Activated T-helper 9 cell treated with anti-CD3 and anti-CD28 coated beads, Interleukin-2, amount 50 U/mL, for 16 hours (primary cell): Measurements from ENCODE around the gene CHRM3.
"Not testable (repeated sequence)": the region's sequence is repeated elsewhere in the genome, so short reads cannot be mapped to it uniquely, and the experiment has no call there.

Source experiments
- DNase-seq: peaks from one replicate; pipeline ENCODE4 v3.0.0-alpha.2; 2020; ENCODE audit warnings: low read depth

Gene CHRM3

GRCh38 chr1:239386453-239387303, at the start of gene CHRM3:
Gene CHRM3, plus strand, starts transcription at chr1:239386568. Its CDS starts 520,884 bp downstream, at chr1:239907452.
- no peak for DNase-seq

- DNase-seq = no peak
Measured at GRCh38 chr1:239337799-239338430, 48.5 kb upstream of the CHRM3 start.

GRCh38 chr1:239347776-239348175, 38.6 kb upstream of the CHRM3 start:
- no peak for DNase-seq

DNA sequence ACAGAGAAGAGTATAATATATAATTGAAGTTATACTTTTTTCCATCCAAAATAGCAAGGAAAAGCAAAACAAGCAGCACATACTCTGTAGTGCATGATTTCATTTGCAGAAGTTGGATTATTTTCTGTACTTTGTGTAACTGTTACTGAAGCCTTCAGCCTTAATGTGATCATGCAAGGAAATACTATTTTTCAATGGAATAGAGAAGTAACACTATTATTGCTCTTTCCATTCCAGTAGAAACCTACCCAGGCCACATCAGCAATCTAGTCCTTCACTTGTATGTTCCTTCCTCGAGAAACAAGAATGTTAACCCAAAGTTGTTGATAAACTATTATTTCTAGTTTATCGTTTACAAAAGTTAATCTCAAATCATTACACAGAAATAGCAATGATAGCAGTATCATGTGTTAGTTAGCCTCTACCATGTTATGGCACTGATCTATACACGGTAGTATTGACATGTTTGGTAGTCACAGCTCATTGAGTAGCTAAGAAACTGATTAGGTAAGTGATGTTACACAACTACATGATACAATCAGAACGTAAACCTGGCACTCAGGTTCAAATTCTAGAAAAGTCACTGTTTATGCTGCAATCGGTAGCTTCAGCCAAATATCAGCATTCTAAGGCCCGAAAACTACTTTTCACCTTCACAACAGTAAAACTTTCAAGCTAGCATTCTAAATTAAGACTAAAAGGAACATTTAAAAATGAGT, 37.6 kb upstream of the CHRM3 start:
- DNase-seq = no peak

DNA sequence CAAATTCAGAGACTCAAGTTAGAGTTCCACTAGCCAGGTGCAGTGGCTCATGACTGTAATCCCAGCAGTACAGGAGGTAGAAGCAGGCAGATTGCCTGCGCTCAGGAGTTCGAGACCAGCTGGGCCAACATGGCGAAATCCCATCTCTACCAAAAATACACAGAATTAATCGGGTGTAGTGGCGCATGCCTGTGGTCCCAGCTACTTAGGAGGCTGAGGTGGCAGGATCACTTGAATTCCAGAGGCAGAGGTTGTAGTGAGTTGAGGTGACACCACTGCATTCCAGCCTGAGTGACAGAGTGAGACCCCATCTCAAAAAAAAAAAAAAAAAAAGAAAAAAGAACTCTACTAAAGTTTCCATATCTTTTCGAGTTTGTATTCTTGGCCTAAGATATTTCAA, 36.7 kb upstream of the CHRM3 start:
- no peak for DNase-seq

DNA sequence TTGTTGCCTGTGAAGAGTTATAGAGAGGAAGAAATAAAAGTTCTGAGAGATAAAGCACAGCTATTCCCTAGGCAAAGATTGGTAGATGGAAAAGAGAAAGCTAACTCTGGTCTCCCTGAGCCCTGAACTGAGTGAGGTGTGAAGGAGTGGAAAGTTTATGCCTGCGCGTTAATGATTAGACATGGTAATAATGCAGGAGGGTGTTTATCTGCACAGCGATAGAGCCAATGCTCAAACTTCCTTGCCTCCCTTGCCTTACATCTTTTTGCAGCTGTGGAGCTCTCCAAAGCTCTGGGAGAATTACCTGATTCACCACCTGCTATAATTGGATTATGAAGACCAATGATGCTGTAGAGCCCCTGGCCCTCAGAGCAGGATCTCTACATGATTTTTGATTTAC, 32.8 kb upstream of the CHRM3 start:
- DNase-seq = no peak

DNA sequence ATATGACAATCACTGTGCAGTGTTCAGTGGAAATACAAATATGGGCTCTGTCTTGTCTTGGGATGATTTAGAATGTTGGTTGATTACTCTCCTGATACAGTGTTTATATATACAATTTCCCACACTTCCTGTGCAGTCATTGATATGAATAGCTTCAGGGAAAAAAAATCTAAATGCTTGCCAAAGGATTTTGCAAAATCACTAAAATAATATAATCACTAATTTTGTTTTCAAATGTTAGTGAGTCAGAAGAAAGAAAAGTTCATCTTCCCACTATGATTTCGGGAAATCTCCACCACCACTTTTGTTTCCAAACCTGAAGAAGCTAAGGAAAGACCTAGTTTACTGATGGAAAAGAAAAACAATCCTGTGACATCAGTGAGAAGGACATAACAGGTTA, 32.1 kb upstream of the CHRM3 start:
- DNase-seq = no peak

GRCh38 chr1:239357867-239358266, 28.5 kb upstream of the CHRM3 start:
- DNase-seq = no peak

DNA sequence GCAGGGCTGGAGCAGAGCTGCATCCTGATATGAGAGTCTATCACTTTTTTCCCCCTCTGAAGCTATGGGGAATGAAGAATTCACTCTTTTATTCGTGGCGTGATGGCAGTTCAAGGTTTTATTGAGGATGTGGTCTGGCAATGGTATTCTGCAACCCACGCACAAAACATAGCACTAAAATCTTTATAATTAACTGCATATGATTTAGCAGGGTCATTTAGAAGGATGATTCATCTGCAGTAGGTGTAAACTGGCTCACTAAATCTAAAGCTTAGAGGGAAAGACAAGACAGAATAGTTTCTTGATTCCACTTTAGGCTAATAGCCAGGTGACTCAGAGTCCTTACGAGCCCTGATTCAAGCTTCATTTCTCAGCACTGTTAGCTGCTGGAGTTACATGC, 25.0 kb upstream of the CHRM3 start:
- no peak for DNase-seq

DNA sequence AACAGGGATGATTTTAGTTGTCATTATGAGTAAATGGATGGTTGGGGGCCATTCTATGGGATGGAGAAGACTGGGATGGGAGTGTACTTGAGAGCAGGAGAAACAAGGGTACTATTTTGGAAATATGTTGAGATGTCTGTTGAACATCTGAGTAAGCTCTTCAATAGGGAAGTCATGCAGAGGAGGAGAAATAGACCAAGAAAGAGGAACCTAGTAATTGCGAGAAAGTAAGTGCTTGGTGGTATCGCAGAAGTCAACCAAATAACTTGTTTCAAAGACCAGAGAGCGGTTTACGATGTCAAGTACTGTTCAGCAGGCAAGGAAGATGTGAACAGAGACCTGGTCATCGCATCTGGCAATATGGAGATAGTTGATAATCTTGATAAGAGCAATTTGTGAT, 22.4 kb upstream of the CHRM3 start:
- no peak for DNase-seq

DNA sequence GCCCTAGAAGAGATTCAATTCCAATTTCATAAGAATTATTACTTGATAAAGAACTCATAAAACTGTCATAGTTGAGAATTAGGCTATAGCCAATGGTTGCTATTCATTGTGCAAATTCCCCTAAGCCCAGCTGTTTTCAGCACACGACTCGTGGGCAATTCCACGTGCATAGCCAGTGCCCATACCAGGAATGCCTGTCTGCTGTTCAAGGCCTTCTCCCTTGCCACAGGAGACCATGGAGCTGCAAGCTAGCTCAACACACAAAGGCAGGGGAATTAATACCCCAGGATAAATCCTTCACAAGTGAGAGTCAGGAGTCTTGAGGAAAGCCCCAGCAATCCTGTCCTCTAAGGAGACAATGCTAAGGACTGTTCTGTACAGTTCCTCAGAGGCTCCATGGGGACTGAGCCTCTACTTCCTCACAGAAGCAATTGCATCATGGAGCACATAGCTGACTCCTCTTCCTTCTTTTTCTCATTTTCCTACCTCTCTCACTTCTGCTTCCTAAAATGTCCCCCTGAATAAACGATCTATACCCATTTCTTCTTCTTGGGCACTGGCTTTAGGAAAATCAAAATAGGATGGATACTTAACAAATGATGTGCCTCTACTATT, 19.1 kb upstream of the CHRM3 start:
- no peak for DNase-seq

DNA sequence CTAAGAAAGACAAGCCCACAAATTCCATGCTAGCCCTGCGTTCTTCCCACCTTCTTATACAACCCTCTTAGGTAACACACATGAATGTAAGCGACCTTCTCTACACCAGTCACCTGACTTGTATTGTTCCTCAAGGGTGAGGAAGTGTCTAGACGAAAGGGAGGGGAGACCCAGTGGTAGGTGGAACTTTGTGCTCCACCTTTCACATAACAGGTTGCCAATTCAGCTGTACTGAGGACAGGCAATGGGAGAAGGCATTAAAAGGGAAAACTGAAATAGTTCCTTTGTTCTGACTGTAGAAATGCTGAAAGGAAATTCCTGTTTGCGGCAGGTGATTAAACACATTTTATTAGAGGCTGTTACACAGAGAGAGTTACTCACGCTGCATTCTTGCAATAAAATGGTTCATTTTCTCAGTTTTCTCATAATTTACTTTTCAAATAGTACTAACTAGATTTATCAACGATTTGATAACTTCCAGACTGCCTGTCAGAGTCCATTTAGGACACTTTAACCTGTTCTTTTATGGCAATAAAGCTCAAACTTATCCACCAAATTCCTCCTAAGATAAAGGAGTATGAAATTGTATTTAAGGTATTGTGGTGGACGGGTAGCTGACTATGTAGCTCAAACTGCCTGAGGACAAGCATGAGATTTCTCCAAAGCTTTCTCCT, 17.8 kb upstream of the CHRM3 start:
- no peak for DNase-seq

GRCh38 chr1:239370869-239371268, 15.5 kb upstream of the CHRM3 start:
- DNase-seq = not testable (repeated sequence)

GRCh38 chr1:239382666-239383065, 3.7 kb upstream of the CHRM3 start:
- no peak for DNase-seq

DNA sequence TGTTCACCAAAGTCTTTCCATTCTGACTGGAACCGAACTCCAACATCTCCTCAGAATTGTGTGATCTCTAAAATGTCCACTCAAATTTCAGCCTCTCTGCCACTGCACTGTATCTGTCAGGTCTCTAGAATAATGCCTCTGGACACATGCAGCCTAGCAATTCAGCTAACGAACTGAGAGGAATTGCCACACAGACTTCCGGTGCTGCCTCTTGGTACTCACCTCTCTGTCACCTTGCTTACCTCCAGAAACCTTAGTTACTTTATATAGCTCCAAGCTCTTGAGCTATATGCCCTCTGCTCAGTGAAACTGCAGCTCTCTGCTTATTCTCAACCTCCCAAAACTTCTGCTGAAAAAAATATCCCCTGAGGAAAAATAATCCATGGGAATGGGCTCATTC, 2.7 kb upstream of the CHRM3 start:
- DNase-seq = no peak

DNA sequence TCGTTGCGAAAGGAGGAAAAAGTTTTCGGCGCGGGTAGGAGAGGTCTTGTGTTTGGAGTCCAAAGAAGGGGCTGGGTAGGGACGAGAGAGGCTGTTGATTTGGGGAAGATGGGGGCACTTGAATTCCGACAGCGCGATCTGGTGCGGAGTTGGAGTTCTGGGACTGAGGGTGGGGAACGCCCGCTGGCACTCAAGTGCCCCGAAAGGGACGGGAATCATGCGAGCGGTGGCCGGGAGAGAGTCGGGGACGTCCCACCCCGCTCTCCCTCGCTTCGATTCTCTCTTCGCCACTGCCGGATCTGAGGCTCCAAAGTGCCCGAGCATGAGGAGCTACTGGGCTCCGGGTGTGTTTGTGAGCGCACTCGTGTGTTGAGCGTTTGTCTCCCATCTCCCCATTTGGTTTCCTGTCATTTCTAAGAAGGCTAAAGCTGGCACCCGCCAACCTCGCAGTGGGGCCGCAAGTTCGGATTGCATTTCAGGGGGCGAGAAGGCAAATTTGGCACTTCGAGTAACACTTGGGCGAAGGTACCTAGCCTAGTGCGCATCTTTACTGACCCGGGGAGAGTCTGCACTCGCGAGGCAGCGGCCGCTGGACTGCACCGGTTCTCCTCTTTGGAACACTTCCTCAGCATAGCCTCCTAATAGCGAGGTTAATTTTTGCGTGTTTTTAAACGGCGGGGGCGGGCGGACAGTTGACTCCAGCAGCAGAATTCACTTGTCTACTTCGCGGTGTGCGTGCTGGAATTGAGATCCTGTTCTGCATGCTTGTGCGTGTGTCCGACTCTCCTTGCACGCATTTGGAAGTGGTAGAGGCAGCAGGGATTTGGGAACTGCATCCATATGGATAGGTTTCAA, 1.2 kb downstream of the CHRM3 start:
- DNase-seq = no peak

GRCh38 chr1:239388159-239388485, 1.8 kb downstream of the CHRM3 start:
- DNase-seq = no peak

- no peak for DNase-seq
Measured at GRCh38 chr1:239388578-239388977, 2.2 kb downstream of the CHRM3 start.

- no peak for DNase-seq
Measured at GRCh38 chr1:239389703-239390102, 3.3 kb downstream of the CHRM3 start.

GRCh38 chr1:239392271-239392670, 5.9 kb downstream of the CHRM3 start:
- no peak for DNase-seq

DNA sequence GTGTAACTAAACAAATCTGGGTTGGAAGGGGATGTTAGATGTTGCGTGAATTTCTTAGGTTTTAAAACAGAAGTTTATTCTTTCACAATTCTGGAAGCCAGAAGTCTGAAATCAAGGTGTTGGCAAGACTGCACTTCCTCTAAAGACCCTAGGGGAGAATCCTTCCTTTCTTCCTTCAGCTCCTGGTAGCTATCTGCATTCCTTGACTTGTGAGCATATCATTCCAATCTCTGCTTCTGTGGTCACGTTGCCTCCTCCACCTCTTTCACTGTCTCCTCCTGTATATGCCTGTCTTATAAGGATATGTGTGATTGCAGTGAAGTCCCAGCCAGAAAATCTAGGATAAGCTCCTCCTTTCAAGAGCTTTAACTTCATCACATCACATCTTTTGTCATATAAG, 7.7 kb downstream of the CHRM3 start:
- DNase-seq = no peak
